Colonic mucosa (tissue), 4 donors: ENCODE data around the gene ACOXL. TPM values are rescaled to one million over a fixed set of nuclear protein-coding genes. Genes with fewer than 3 reads are reported as not detected.

ENCODE experiments used
- DNase-seq: peaks from one replicate; pipeline ENCODE4 v3.0.0-alpha.2; 2020
- H3K27ac ChIP-seq: fragments of 200-600 bp; one replicate; pipeline ENCODE4 v1.8.0; 2021
- H3K27me3 ChIP-seq: fragments of 200-600 bp; one replicate; pipeline ENCODE4 v1.8.0; 2021
- H3K36me3 ChIP-seq: fragments of 200-600 bp; one replicate; pipeline ENCODE4 v1.8.0; 2021
- H3K4me1 ChIP-seq: fragments of 200-600 bp; one replicate; pipeline ENCODE4 v1.8.0; 2021; ENCODE audit warnings: mild to moderate bottlenecking
- H3K4me3 ChIP-seq: fragments of 200-600 bp; one replicate; pipeline ENCODE4 v1.8.0; 2021
- H3K9ac ChIP-seq, 2 donors: one replicate each; pipeline ENCODE4 v1.7.0; 2013; ENCODE audit warnings: control low read depth in 2 of 2, low read depth in 2 of 2, low read length in 2 of 2
- H3K9me3 ChIP-seq: fragments of 200-600 bp; one replicate; pipeline ENCODE4 v1.8.0; 2021
- CTCF ChIP-seq: fragments of 200-600 bp; IDR thresholded peaks from one replicate; pipeline ENCODE4 v1.8.0; 2022; ENCODE audit warnings: antibody characterized with exemption, mild to moderate bottlenecking
- intact Hi-C: fragments of 100-400 bp; cut with DNase I; formaldehyde crosslinking; loops from one replicate; pipeline ENCODE4 v1.14.1; 2022
- total RNA-seq, 2 donors: library from RNA; stranded (reverse); fragmentation: NEBNext Ultra II Directional in 1 of 2; extraction: Animal tissue kit (Norgen Biotek cat#: 25700) in 1 of 2; gene quantifications; one replicate each; pipeline ENCODE4 v1.2.1, GENCODE V29; 2021
- donor health status: healthy.
- donor health status: DM: no; HTN: no; CAD: no.
- donor health status: DM: no; HTN: no; CAD: no.

The ACOXL gene
- total RNA-seq, 2 donors from 2014 or later, result 0.32 to 0.82 TPM

- Histone ChIP-seq H3K9ac (peak overlapping the region; percentile 61 to 71), H3K27ac (no peak overlapping the region), H3K9me3 (no peaks in the 10 kb centered on the region), H3K36me3 (no peaks in the 10 kb centered on the region), H3K4me3 (peak overlapping the region; percentile 82), H3K27me3 (peaks cover 7% of the 10 kb centered on the region), H3K4me1 (peaks cover 6% of the 10 kb centered on the region)
- peak; percentile 90 for DNase-seq
- peak; percentile 82 for TF ChIP-seq CTCF
- intact Hi-C loops, result no loop called here
These were observed 384.6 kb downstream of the ACOXL start for GRCh38 chr2:111116843-111117597.

DNA sequence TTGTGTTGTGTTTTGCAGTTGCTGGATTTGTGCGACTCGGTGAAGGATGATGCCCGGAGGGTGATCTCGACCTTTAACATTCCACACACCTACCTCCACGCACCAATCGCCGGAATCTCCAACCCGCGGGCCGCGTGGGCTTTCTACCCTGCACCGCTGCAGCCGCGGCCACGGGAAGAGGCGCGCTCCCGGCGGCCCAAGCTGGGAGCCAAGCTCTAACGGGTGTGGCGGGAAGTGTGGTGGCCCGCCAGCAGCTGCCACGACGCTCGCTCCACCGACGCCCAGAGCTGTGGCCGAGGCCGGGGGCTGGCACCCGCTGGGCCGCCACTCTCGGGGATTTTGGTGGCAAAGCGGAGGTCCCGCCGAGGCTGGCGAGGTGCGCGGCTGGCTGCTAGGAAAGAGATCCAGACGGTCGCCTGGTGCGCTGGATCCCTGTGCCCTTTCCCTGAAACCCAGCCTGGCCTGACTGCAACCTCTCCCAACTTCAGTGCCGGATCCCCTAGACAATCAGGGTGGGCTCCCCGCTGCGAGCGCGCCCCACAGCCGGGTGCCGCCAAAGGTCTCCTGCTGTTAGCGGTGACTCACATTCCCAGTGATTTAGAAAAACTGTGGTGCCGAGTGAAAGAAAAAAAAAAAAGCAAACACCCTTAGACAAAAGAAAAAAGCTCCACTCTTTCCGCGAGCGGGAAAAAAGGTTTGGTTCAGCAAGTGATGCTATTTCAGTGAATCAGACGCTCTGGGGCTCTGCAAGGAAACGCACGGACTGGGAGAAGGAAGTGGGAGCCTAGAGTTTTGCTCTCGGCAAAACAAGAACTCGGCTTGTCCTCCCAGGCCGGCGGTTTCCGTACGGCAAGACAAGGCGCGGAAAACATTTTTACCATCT is 385.5 kb downstream of the ACOXL start:
- Histone ChIP-seq H3K27me3 (peaks cover 7% of the 10 kb centered on the region), H3K9ac (peak overlapping the region; percentile 61 to 71), H3K36me3 (no peaks in the 10 kb centered on the region), H3K27ac (peak overlapping the region; percentile 51), H3K4me1 (peaks cover 6% of the 10 kb centered on the region), H3K4me3 (peak overlapping the region; percentile 82), H3K9me3 (no peaks in the 10 kb centered on the region)
- DNase-seq, result peak; percentile 65
- TF ChIP-seq CTCF, result no peak
- intact Hi-C loops, result no loop called here

DNA sequence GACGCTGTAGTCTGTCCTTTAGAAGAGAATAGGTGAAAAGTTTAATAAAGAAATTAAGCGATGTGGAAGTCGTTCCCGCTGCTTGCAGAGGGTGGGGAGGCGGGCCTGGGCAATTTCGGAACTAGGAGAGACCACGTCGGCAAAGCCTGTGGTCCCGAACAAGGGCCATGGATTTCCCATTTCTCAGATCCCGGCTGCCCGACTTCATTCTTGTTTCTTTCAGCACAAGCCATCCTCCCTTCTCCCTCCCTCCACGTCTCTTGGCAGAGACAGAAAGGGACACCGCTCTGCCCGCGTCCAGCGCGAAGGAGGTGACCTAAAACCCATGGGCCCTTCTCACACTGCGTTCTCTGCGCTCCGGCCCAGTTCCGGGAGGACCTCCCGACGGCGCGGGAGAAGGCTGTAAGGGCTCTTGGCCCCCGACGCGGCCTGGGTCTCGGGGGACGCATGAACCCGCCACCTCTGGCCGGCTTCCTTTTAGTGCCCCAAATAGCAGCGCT is 386.2 kb downstream of the ACOXL start:
- peaks cover 7% of the 10 kb centered on the region for H3K27me3 ChIP-seq
- no peaks in the 10 kb centered on the region for H3K9me3 ChIP-seq
- H3K27ac ChIP-seq, result peak overlapping the region; percentile 51
- H3K4me1 ChIP-seq, result peaks cover 6% of the 10 kb centered on the region
- peak overlapping the region; percentile 53 to 71 for H3K9ac ChIP-seq
- H3K4me3 ChIP-seq, result peak overlapping the region; percentile 82
- TF ChIP-seq CTCF, result no peak
- intact Hi-C loops, result no loop called here
- H3K36me3 ChIP-seq, result no peaks in the 10 kb centered on the region
- DNase-seq, result peak; percentile 55

DNA sequence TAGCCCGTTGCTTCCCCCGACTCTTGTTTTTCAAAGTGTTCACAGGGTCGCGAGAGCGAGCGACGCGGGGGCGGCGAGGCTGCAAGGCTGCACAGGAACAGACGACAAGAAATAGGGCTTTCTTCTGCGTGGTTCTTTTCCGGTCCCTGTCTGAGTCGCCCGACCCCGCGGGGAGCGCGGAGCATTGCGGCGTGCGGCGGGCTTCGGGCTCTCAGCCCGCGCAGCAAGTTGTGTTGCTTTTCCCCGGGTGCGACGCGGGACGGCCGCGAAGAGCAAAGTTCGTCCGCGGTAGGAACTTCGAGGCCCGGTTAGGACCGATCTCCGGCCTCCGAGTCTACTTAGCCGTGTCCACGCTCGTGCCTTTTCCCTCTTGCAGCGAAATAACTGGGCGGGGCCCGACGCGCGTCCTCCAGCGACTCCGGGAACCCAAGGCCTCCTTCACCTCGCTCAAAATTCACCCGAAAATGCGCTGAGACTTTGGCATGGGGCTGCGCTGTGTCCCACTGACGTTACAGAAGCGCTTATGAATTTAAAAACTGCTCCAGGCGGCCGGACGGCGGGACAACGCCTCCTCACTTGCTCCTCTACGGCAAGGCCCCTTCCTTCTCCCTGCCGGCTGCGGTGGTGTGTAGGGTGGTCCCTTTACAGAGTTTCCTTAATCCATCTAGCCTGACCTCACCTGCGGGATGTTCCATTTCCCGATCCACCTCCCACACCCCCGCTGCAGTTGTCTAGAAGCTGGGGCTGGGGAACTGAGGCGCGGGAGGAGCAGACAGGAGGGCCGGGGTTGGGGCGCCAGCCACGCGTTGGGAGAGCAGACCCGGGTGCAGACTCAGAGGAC is 386.8 kb downstream of the ACOXL start:
- H3K9ac ChIP-seq, result peak overlapping the region; percentile 71 to 74
- H3K9me3 ChIP-seq, result no peaks in the 10 kb centered on the region
- intact Hi-C loops, result no loop called here
- H3K36me3 ChIP-seq, result no peaks in the 10 kb centered on the region
- peak; percentile 67 for DNase-seq
- H3K27me3 ChIP-seq, result peaks cover 7% of the 10 kb centered on the region
- peak overlapping the region; percentile 82 for H3K4me3 ChIP-seq
- peaks cover 6% of the 10 kb centered on the region for H3K4me1 ChIP-seq
- TF ChIP-seq CTCF, result no peak
- H3K27ac ChIP-seq, result peak overlapping the region; percentile 86

DNA sequence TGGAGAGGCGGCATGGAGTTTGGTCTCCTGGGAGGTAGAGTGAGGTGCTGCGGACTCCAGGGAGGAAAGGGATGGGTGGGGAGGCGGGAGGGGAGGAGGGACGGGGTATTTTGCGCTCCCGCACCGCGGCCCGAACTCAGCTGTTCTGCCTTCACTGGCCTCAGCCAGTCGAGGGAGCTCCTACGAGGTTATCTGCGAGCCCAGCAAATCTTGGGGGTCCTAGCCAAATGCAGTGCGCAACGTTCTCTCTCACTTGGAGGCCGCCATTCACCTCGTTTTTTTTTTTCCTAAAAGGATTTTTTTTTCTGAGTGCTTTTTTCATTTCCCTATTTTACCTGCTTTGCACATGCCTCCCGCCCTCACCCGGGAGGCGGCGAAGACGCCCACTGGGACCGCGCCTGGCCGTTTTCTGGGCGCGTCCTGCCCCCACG is 387.5 kb downstream of the ACOXL start:
- Histone ChIP-seq H3K4me3 (peak overlapping the region; percentile 82), H3K27me3 (peaks cover 7% of the 10 kb centered on the region), H3K9me3 (no peaks in the 10 kb centered on the region), H3K4me1 (peaks cover 6% of the 10 kb centered on the region), H3K27ac (peak overlapping the region; percentile 86), H3K9ac (peak overlapping the region; percentile 71 to 74), H3K36me3 (no peaks in the 10 kb centered on the region)
- intact Hi-C loops, result no loop called here
- DNase-seq, result no peak
- no peak for TF ChIP-seq CTCF
